PC-3 (cell line): ENCODE results near the gene TAPT1. TPM values are rescaled to one million over a fixed set of nuclear protein-coding genes. Genes with fewer than 3 reads are reported as not detected.

ENCODE experiments used
- ATAC-seq: fragments of 200-7000 bp; cut with Tn5 transposase; 2 replicates; pipeline ENCODE4 v1.9.1; 2020; ENCODE audit warnings: mild to moderate bottlenecking, moderate library complexity
- BruUV-seq: library from RNA; stranded (reverse); fragments of 400-500 nt; replicated peaks from 2 replicates; lab custom pipeline; 2021; lab: Mats Ljungman, UMichigan
- CTCF ChIA-PET: fragments of 300-600 bp; sonication (Branson Sonifier 250); formaldehyde crosslinking; loops from one replicate; lab custom pipeline; 2022; ENCODE audit warnings: antibody characterized with exemption; lab: Charles Lee
- POLR2A ChIA-PET: fragments of 300-600 bp; sonication (Branson Sonifier 250); formaldehyde crosslinking; loops from one replicate; lab custom pipeline; 2022; ENCODE audit warnings: antibody characterized with exemption; ENCODE audit not compliant: unreplicated experiment; lab: Charles Lee
- DNase-seq: peaks from one replicate; pipeline ENCODE4 v3.0.0-alpha.2; 2015
- H2AFZ ChIP-seq: fragments of 300-600 bp; sonication (generic); 2 replicates; pipeline ENCODE4 v1.6.0; 2016; ENCODE audit warnings: antibody characterized with exemption, low read length
- H3F3A ChIP-seq: fragments of 300-600 bp; sonication (generic); one replicate; pipeline ENCODE4 v1.6.0; 2017; ENCODE audit warnings: antibody characterized with exemption, low read length, control low read depth, mild to moderate bottlenecking; ENCODE audit not compliant: unreplicated experiment
- H3K27ac ChIP-seq: fragments of 300-600 bp; sonication (generic); 2 replicates; pipeline ENCODE4 v1.5.1; 2016; ENCODE audit warnings: mild to moderate bottlenecking, low read length
- H3K27me3 ChIP-seq: fragments of 300-600 bp; sonication (generic); 2 replicates; pipeline ENCODE4 v1.6.1; 2016; ENCODE audit warnings: low read length, mixed read lengths
- H3K36me3 ChIP-seq: fragments of 300-600 bp; sonication (generic); 2 replicates; pipeline ENCODE4 v1.6.1; 2016; ENCODE audit warnings: low read depth, mixed run types, low read length, mixed read lengths
- H3K4me1 ChIP-seq: fragments of 300-600 bp; sonication (generic); 2 replicates; pipeline ENCODE4 v1.5.1; 2016; ENCODE audit warnings: low read length; ENCODE audit not compliant: insufficient read depth
- H3K4me2 ChIP-seq: fragments of 300-600 bp; sonication (generic); 2 replicates; pipeline ENCODE4 v1.6.0; 2016; ENCODE audit warnings: low read length
- H3K4me3 ChIP-seq: fragments of 300-600 bp; sonication (generic); 2 replicates; pipeline ENCODE4 v1.5.1; 2016; ENCODE audit warnings: mild to moderate bottlenecking, low read length, mixed read lengths
- H3K79me2 ChIP-seq: fragments of 300-600 bp; sonication (generic); 2 replicates; pipeline ENCODE4 v1.6.1; 2017; ENCODE audit warnings: low read length, mixed read lengths
- H3K9ac ChIP-seq: fragments of 300-600 bp; sonication (generic); 2 replicates; pipeline ENCODE4 v1.6.0; 2016; ENCODE audit warnings: mild to moderate bottlenecking, low read length
- H3K9me2 ChIP-seq: fragments of 300-600 bp; sonication (generic); replicated peaks from 2 replicates; pipeline ENCODE4 v1.6.1; 2016; ENCODE audit warnings: mixed run types, low read length, mixed read lengths
- H3K9me3 ChIP-seq: fragments of 300-600 bp; sonication (generic); 2 replicates; pipeline ENCODE4 v1.6.1; 2016; ENCODE audit warnings: low read length, mixed read lengths
- H4K20me1 ChIP-seq: fragments of 300-600 bp; sonication (generic); 2 replicates; pipeline ENCODE4 v1.6.1; 2016; ENCODE audit warnings: low read length, mixed read lengths
- CTCF ChIP-seq: fragments of 300-600 bp; sonication (generic); conservative IDR thresholded peaks from 2 replicates; pipeline ENCODE4 v1.5.1; 2017; ENCODE audit warnings: antibody characterized with exemption, low read depth, mild to moderate bottlenecking, low read length
- EZH2 ChIP-seq: fragments of 300-600 bp; sonication (generic); IDR thresholded peaks from one replicate; pipeline ENCODE4 v1.6.1; 2017; ENCODE audit warnings: antibody characterized with exemption, mild to moderate bottlenecking, low read length; ENCODE audit not compliant: unreplicated experiment
- EZH2phosphoT487 ChIP-seq: fragments of 300-600 bp; sonication (generic); IDR thresholded peaks from 2 replicates; pipeline ENCODE4 v1.6.1; 2018; ENCODE audit warnings: mild to moderate bottlenecking, antibody characterized with exemption, low read length, borderline replicate concordance
- intact Hi-C: fragments of 100-400 bp; cut with micrococcal nuclease; formaldehyde crosslinking; loops from 2 replicates; pipeline ENCODE4 v1.9.0; 2023
- total RNA-seq: library from RNA; depleted of rRNA; stranded (reverse); fragments of >200 nt; gene quantifications from 2 replicates; pipeline ENCODE4 v1.2.3, GENCODE V29; 2014

TAPT1 gene
- total RNA-seq, 1 experiment from 2014 or later, result 8.7 TPM

- H3K4me3 ChIP-seq, result no peak overlapping the region
Observed at GRCh38 chr4:16212138-16212782, 14.0 kb downstream of the TAPT1 start.

GRCh38 chr4:16207409-16207808 is 18.9 kb downstream of the TAPT1 start:
- Histone ChIP-seq H3K36me3 (no peaks in the 10 kb centered on the region), H3K27me3 (no peaks in the 10 kb centered on the region), H3K4me3 (no peak overlapping the region), H3K9me3 (no peaks in the 10 kb centered on the region), H3K79me2 (no peaks in the 10 kb centered on the region), H4K20me1 (no peaks in the 10 kb centered on the region), H2AFZ (no peak overlapping the region), H3K4me2 (no peak overlapping the region), H3K9ac (no peak overlapping the region), H3K4me1 (no peaks in the 10 kb centered on the region), H3F3A (no peaks in the 10 kb centered on the region), H3K27ac (no peak overlapping the region), H3K9me2 (no peaks in the 10 kb centered on the region)
- no peak for DNase-seq
- ChIA-PET POLR2A (no interaction called here), CTCF (no interaction called here)
- ATAC-seq, result no peak
- BruUV-seq, result no TSS peak
- TF ChIP-seq EZH2 (no peak), EZH2phosphoT487 (no peak), CTCF (no peak)
- intact Hi-C loops, result no loop called here

More at GRCh38 chr4:16212138-16212782, 14.0 kb downstream of the TAPT1 start:
- Histone ChIP-seq H3K4me1 (no peaks in the 10 kb centered on the region), H3K9me2 (no peaks in the 10 kb centered on the region), H3K9me3 (no peaks in the 10 kb centered on the region), H3K4me2 (no peak overlapping the region), H3K79me2 (peaks cover 4% of the 10 kb centered on the region; the same call in 1 of the 2 replicates), H3K27me3 (no peaks in the 10 kb centered on the region), H3K27ac (no peak overlapping the region), H4K20me1 (no peaks in the 10 kb centered on the region), H3K36me3 (no peaks in the 10 kb centered on the region), H2AFZ (no peak overlapping the region), H3K9ac (no peak overlapping the region), H3F3A (no peaks in the 10 kb centered on the region)
- no TSS peak for BruUV-seq
- POLR2A ChIA-PET, result no interaction called here
- ATAC-seq, result no peak
- intact Hi-C loops, result no loop called here
- TF ChIP-seq CTCF (no peak), EZH2 (no peak), EZH2phosphoT487 (no peak)
- CTCF ChIA-PET, result no interaction called here
- DNase-seq, result no peak

DNA sequence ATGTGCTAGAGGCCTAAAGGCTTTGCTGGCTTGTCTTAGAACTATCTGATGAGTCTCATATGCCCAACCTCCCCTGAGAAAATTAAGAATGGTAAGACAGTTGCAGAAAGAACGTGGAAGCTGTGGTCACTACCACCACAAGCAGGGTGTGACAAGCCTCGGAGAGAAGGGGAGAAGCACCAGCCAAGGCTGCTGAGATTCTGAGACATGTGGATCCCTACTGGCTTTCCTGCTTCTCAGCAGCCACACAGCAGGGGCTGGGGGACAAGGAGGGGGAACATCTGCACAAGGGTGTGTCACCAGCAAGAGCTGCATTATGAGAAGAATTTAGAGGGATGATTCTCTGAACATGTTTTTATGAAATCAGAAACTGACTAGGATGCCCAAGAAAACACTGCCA is 19.4 kb downstream of the TAPT1 start:
- Histone ChIP-seq H3K79me2 (no peaks in the 10 kb centered on the region), H3K9me3 (no peaks in the 10 kb centered on the region), H2AFZ (no peak overlapping the region), H3K4me1 (no peaks in the 10 kb centered on the region), H3K27me3 (no peaks in the 10 kb centered on the region), H3K9me2 (no peaks in the 10 kb centered on the region), H3F3A (no peaks in the 10 kb centered on the region), H3K9ac (no peak overlapping the region), H3K4me3 (no peak overlapping the region), H3K4me2 (no peak overlapping the region), H4K20me1 (no peaks in the 10 kb centered on the region), H3K36me3 (no peaks in the 10 kb centered on the region), H3K27ac (no peak overlapping the region)
- BruUV-seq, result no TSS peak
- ChIA-PET POLR2A (no interaction called here), CTCF (interaction anchor here (1.6 kb wide), 1 partner anchor 58 kb away, joined by 6 read pairs; no protein-coding TSS in a partner anchor)
- intact Hi-C loops, result no loop called here
- ATAC-seq (no peak), DNase-seq (no peak)
- TF ChIP-seq EZH2phosphoT487 (no peak), EZH2 (no peak), CTCF (no peak)
